NCI-H748 treated with DMSO at 0.1 percent for 48 hours (cell line): Measurements from ENCODE around the gene STON1.
"Not testable (repeated sequence)": the region's sequence is repeated elsewhere in the genome, so short reads cannot be mapped to it uniquely, and the experiment has no call there.

Experiments
- DNase-seq: peaks from one replicate; lab custom pipeline; 2025; lab: John Stamatoyannopoulos, UW

Gene STON1

DNA sequence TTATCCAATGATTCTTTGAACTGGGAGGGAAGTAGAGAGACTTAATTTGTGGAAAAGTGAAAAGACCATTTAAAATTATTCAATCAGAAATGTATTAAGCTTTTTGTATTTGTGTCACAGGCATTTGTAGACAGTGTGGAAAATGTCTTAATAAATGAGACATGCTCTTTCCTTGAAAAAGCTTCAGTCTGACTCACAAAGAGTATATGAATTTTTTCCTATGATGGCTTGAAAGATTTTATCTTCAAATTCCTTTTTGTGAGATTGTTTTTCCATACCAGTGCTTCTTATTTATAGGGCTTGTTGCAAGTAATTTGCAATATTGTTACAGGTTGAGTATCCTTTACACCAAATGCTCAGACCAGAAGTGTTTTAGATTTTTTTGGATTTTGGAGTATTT, 39.5 kb downstream of the STON1 start:
- no peak for DNase-seq

DNA sequence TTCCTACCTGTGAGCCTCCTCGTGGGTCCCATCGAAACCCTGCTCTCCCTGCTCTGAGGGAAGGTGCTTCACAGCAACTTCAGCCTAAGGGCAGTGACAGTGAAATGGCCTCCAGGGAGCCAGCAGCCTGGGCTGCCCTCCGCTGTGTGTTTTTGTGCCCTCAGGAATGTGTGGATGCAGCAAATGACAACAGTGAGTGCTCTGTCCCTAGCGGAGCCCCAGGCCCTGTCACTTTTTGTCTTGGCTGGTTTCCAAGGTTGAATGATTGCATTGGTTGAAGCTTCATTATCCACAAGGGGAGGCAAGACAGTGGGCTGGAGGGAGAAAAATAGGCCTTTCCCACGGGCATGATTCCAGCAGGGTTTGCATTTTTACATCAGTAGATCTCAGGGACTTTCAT, 42.9 kb downstream of the STON1 start:
- DNase-seq: no peak

DNA sequence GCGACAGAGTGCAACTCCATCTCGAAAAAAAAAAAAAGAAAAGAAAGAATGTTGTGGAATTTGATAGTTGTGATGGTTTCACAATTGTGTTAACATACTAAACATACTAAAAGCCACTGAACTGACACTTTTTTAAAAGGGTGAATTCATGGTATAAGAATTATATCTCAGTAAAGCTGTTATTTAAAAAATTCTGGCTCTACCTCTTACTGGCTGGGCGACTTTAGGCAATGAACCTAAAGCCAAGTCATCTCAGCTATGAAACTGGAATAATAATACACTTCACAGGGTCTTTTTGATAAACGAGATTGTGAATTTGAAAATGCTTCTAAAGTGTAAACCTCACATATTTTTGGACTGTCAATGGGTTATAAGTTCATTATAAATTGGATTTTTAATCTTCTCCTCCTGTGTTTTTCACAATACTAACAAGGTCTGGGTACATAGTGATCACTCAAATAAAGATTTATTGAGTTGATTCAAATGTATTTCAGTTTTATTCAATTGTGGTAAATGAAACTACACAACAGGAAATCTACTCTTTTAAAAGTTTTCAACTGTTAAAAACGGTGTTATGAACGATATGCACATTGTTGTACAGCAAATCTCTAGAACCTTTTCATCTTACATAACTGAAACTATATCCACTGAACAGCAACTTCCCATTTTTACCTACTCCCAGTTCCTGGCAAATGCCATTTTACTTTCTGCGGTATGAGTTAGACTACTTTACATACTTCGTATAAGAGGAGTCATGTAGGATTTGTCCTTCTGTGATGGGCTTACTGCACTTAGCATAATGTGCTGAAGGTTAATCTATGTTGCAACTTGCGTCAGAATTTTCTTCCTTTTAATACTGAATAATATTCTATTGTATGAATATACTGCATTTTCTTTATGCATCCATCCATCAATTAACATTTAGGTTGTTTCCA, 44.7 kb downstream of the STON1 start:
- DNase-seq: no peak

DNA sequence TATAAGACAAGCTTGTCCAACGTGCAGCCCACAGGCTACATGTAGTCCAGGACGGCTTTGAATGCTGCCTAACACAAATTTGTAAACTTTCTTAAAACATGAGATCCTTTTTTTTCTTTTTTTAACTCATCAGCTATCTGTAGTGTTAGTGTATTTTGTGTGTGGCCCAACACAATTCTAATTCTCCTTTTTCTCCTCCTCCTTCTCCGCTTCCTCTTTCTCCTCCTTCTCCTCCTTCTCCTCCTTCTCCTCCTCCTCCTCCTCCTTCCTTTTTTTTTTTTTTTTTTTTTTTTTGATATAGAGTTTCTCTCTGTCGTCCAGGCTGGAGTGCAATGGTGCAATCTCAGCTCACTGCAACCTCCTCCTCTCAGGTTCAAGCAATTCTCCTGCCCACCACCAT, 48.4 kb downstream of the STON1 start:
- no peak for DNase-seq

DNA sequence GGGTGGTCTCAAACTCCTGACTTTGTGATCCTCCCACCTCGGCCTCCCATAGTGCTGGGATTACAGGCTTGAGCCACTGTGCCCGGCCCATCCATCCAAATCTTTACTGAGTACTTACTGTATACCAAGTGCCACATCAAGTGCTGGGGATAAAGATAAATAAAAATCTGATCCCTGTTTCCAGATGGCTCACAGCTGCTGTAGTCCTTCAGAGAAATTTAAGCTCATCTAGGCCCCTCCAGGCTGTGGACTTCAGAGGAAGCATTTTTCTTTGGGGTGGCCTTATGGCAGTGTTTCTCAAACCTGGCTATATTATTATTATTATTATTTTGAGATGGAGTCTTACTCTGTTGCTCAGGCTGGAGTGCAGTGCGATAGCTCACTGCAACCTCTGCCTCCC, 54.0 kb downstream of the STON1 start:
- no peak for DNase-seq

DNA sequence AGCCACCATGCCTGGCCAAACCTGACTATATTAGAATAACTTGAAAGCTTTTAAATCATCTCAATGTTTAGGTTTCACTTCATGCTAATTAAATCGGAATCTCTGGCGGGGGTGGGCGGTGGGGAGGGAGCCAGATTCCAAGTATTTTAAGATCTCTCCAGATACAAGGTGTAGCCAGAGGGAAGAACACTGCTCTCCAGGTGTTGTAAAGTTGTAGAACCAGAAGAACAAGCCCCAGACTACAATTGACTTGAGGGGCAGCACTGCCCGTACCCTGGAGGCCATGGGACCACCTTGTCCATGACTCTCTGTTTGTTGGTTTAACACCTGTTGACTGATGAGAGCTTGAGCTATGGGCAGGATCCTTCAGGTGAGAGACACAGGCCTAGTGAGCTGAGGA, 54.6 kb downstream of the STON1 start:
- DNase-seq: no peak

DNA sequence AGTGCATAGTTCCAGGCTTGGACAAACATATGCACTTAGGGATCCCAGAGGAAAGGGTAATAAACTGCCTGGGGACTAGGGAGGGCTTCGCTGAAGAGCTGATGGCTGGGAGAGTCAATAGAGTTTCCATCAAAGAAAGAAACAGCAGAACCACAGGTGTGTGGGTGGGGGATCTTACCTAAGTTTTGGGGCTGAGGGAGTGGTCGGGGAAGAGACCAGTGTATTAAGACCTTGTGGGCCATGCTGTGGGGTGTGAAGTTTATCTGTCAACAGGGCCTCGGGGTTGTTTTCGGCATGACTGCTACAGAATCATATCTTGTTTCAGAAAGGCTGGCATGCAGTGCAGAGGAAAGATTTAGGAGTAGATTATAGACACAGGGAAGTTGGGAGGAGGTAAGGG, 56.5 kb downstream of the STON1 start:
- DNase-seq: no peak

DNA sequence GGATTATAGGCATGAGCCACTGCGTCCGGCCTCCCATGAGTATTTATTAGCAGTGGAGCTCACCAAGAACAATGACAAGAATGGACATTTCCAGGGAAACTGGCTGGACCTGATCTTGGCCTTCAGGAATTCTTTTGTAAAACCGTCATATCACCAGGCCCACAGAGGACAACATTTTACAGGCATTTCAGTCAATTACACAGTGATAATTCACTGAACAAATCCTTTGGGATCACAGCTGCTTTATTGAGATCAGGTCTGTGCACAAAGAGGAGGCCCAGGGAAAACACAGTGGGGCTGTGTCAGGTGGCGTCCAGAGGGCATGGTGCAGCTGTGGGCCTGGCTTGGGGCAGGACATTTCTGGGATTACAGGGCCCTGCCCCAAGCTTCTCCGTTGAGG, 57.6 kb downstream of the STON1 start:
- DNase-seq: no peak

DNA sequence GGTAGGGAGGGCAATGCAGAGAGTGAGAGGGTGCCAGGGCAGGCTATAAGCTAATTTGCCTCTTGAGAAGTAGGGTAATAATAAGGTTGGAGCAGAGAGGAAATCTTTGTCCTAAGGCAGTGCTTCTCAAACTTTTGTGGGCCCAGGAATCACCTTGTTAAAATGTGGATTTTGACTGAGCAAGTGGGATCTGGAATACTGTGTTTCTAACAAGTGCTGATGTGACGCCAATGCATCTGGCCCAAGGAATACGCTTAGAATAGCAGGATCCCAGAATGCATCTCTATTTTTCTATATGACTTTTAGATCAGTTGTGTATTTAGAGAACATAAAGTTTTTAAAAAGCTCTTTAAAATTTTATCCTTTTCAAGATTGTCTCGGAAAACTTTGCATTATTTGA, 58.0 kb downstream of the STON1 start:
- no peak for DNase-seq

DNA sequence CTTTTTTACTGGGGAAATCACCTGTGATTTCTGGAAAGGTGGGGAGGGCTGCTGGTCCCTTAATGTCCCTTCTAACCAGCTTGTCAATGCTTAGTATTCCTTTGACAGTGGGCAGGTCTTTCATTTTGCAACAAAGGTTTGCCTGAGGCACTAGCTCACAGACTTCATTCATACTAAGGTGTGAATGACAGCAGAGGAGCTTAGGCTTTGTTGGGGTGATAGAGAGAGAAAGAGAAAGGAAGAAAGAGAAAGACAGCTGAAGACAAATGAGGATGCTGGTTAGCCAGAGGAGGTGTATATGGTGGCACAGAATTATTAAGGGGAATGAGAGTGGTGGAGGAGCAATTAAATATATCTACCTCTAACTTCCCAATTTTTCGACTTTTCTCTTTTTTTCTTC, 58.8 kb downstream of the STON1 start:
- DNase-seq: no peak

DNA sequence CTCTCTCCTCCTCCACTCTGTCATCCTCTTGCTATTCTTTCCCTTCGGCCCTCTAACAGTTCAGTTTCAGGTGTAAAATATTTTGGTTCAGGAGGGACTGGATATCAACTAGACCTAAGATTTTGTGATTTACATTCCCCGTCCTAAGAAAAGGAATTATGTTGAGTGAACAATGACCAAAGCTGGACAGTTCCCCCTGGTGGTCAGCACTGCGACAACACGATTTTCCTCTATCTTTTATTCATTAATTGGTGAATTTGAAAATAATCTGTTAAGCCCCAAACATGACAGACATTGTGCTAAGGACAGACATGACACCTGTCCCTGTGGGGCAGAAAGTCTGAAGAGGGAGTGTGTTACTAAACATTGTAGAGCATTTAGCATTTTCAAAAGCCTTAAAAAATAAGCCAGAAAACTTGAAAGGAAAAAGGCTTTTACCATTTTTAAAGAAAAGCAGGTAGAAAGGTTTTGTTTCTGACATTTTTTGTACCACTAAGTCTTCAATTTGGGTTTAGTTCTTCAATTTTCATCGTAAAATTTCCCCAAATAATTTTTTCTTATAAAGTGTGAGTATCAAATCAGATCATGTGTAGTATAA, 59.3 kb downstream of the STON1 start:
- DNase-seq: peak; percentile 10

DNA sequence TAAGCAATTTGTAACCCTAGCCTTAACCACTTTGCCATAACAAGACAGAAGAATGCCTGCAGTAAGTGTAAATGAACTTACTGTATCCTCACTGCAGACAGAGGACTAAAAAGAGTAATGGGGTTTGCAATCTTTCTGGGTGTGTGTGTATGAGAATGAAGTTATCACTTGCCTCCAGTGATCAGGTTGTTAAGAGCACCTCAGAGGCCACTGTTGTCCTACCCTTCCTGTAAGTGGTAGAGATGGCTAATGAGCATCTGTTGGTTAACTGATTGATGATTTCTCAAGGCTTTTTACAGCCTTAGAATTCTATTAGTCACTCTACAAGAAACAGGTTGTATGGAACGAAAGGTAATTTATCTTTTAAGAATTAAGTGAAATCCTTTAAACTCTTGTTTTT, 60.1 kb downstream of the STON1 start:
- DNase-seq: no peak

DNA sequence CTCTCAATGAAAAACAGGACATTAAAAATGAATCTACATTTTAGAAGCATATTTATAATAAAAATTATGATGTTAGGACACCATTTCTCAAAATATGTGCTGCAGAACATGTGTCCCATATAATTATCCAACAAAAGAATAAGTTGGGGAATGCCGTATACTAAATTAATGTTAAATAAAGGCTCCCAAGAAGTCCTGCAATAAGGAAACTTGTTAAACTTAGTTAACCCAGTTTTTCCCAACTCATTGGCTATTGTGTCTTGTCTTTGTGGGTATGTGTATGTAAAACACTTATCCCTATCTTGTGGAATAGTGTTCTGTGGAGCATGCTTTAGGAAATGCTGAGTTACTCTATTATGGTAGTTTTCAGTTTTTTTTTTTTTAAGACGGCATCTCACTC, 62.1 kb downstream of the STON1 start:
- no peak for DNase-seq

DNA sequence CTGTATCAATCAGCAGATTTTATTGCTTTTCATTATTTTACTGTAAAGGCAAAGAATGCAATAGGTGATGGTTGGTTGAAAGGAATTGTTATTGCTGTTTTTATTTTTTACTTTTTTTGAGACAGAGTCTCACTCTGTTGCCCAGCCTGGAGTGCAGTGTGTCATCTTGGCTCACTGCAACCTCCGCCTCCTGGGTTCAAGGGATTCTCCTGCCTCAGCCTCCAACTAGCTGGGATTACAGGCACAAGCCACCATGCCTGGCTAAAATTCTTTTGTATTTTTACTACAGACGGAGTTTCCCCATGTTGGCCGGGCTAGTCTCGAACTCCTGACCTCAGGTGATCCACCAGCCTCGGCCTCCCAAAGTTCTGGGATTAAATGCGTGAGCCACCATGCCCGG, 66.8 kb downstream of the STON1 start:
- not testable (repeated sequence) for DNase-seq

DNA sequence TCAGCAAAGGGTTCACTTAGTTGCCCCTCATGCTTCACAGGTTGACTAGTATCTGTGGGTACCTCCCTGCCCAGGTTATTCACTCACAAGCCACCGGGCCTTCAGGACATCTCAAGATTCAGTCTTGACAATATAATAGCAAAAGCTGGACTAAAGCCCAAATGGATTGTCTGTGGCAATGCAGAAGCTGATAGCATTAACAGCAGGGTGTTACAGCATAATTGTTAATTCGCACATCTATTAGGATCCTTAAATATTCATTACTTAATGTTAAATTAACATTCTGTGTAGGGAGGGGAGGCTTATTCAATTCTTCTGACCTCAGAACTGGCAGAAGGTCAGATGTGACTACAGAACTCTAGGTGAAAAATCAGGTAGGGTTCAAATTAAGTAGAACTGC, 67.5 kb downstream of the STON1 start:
- no peak for DNase-seq

DNA sequence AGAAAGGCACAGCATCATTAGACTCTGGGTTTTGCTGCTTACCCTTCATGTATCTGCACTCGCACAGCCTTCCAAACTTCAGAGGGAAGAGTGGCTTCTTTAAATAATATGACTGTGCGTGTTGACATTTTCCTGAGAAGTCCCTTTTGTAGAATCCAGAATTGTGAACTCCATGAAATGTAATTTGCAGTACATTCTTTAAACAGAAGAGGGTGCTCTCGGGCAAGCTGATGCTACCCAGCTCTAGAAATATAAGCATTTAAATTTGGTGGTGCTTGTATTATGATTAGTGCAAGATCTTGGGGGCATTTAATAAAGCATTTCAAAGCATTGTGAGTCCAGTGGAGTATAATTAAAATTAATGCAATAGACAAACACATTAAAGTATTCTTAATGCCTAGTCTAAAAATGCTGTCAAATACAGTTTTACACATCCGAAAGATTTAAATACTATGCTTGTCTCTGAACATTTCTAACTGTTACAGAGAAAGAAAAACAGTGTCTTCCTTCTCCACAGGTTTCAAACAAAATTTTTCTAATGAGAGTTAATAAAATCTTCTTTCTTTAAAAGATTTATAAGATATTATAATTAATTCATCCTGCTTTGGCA, 70.4 kb downstream of the STON1 start:
- DNase-seq: peak; percentile 22

DNA sequence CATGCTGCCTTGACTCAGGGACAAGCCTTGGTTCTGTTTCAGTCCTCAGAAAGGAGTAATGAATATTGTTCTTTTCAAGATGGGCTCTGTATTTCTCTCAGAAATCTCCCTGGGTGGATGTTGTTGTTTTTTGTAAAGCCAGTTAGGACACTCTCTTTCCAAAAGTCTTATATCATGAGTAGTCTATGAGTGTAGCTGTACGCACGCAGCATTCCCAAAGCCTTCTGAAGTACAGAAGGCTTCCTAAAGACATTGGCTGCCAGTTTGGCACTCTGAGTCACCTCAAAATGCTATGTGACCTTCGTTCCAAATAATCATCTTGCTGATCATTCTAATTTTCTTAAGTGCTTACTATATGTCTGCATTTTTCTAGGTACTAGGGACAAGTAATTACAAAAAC, 71.0 kb downstream of the STON1 start:
- DNase-seq: no peak

DNA sequence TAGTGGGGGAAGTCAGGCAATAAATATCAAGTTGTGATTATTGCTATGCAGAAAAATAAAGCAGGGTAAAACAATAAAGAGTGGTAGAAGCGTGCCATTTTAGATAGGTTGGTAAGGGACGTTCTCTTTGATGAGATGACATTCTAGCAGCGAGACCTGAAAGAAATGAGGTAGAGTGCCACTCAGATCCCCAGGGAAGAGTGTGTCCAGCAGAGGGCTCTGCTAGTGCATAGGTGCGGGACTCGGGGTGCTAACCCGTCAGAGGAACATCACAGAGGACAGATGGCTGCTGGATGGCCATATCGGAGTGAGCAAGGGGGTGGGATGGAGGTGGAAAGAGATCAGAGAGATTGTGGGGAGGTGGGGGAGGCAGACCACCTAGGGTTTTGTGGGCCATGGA, 71.4 kb downstream of the STON1 start:
- DNase-seq: peak; percentile 1

DNA sequence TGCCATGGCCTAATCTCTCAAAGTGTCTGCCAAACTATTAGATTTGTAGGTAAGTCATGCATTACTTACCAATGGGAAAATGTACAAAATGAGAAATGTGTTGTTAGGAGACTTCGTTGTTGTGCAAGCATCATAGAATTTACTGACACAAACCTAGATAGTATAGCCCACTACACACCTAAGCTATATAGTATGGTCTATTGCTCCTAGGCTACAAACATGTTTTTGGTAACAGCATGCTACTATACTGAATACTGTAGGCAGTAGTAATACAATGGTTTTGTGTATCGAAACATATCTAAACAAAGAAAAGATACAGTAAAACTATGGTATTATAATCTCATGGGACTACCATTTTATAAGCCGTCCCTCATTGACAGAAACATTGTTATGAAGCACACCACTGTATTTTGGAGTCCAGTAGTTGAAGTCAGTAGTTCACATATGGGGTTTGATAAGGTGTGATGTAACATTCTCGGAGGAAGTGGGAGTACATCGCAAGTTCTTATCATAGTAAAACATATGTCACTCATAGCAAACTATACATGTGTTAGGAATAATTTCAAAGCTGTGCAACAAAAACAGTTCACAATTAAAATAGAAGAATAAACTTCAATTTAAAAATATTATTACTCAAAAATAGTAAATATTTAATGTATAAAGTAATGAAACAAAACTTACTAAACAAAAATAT, 75.7 kb downstream of the STON1 start:
- no peak for DNase-seq

DNA sequence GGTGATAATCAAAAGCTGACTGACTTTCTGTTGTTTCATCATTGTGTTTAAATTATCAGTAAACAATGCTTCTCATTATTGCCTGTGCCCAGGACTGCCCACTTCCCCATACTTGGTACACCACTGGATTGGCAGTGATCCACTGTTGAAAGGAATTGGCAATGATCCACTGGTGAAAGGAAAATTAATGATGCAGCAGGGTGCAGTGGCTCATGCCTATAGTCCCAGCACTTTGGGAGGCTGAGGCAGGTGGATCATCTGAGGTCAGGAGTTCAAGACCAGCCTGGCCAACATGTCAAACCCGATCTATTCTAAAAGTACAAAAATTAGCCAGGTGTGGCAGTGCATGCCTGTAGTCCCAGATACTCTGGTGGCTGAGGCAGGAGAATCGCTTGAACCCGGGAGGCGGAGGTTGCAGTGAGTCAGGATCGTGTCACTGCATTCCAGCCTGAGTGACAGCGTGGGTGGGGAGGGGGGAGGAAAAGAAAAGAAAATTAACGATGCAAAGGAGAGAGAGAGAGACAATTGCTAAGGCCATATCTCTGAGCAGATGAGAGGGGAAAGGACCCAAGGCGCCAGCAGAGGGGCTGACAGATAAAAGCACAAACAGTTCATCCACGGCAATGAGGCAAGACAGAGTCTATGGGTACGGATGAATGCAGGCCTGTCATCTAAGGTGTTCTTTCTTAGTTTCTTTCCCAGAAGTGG, 77.5 kb downstream of the STON1 start:
- DNase-seq: no peak

DNA sequence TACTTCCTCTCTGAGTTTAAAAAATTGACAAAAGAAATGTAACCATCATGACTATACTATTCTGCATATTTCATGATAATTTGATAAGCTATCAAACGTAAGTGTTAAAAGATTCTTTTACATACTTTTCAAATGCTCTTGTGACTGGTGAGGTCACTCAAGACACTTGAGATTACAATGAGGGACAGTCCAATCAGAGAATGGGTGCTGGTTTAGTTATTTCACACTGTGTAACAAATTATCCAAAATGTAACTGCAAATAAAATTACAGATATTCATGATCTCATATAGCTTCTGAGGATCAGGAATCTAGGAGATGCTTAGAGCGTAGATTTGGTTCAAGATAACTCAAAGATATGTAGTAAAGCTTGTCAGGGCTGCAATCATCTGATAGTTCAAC, 83.3 kb downstream of the STON1 start:
- no peak for DNase-seq

DNA sequence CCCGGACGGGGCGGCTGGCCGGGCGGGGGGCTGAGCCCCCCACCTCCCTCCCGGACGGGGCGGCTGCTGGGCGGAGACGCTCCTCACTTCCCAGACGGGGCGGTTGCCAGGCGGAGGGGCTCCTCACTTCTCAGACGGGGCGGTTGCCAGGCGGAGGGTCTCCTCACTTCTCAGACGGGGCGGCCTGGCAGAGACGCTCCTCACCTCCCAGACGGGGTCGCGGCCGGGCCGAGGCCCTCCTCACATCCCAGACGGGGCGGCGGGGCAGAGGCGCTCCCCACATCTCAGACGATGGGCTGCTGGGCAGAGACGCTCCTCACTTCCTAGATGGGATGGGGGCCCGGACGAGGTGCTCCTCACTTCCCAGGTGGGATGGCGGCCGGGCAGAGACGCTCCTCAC, 84.6 kb downstream of the STON1 start:
- DNase-seq: not testable (repeated sequence)
